ENCODE measurements around the gene SNCAIP.

DNA sequence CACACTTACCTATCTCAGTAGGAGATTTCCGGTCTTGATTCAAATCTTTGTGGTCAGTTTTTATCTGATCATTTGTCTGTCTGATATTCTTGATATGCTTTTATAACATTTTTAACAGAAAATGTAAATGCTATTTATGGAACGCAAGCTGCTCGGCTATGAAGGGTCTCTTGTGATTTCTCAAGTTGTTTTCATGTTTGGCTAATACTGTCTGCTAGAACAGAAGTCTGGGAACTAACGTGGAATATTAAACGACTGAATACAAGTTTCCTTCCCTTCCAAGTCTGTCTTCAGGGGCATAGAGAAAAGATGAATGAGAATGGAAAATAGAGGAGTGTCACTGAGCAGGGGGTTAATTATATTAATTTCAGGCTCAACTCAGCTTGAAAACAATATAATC, 27.6 kb downstream of the SNCAIP start:
- no peak for TF ChIP-seq POLR2A (IDR thresholded peaks at IDR 0.05)
- TF ChIP-seq, protein P1, sequence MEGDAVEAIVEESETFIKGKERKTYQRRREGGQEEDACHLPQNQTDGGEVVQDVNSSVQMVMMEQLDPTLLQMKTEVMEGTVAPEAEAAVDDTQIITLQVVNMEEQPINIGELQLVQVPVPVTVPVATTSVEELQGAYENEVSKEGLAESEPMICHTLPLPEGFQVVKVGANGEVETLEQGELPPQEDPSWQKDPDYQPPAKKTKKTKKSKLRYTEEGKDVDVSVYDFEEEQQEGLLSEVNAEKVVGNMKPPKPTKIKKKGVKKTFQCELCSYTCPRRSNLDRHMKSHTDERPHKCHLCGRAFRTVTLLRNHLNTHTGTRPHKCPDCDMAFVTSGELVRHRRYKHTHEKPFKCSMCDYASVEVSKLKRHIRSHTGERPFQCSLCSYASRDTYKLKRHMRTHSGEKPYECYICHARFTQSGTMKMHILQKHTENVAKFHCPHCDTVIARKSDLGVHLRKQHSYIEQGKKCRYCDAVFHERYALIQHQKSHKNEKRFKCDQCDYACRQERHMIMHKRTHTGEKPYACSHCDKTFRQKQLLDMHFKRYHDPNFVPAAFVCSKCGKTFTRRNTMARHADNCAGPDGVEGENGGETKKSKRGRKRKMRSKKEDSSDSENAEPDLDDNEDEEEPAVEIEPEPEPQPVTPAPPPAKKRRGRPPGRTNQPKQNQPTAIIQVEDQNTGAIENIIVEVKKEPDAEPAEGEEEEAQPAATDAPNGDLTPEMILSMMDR (IDR thresholded peaks at IDR 0.05) = no peak
